ENCODE measurements around the gene ATP5PD.

Gene ATP5PD

DNA sequence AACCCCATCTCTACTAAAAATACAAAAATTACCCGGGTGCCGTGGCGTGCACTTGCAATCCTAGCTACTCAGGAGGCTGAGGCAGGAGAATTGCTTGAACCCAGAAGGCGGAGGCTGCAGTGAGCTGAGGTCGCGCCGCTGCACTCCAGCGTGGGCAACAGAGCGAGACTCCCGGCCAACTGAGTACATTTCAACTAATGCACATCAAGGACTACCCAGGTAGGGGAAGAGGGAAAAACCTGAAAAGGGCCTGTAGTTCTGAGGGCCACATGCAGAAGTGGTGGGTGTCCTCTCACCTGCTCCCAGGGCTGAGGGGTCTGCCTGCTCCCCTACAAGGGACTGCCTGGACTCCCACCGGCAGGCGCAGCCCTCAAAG, 40.4 kb upstream of the ATP5PD start:
- no peaks in the 10 kb centered on the region for H3K27me3 ChIP-seq (ENCODE audit: control insufficient read depth, insufficient read depth, low read length)
- WGBS (ENCODE audit: insufficient coverage, insufficient read length): no CpG with 5 or more reads among the region's 12 CpGs
- H3K27ac ChIP-seq (ENCODE audit: low read length): no peak overlapping the region
- H3K4me3 ChIP-seq (ENCODE audit: low read length): peak overlapping the region; percentile 81; the same call in 1 of the 2 replicates
- DNase-seq (ENCODE audit: low read depth, low spot score): no peak
- no peaks in the 10 kb centered on the region for H3K9me3 ChIP-seq (ENCODE audit: control insufficient read depth, insufficient read depth, low read length)
- no peaks in the 10 kb centered on the region for H3K36me3 ChIP-seq (ENCODE audit: control insufficient read depth, insufficient read depth, low read length)
- H3K4me1 ChIP-seq (ENCODE audit: control insufficient read depth, insufficient read depth, low read length): peaks cover 7% of the 10 kb centered on the region

- Histone ChIP-seq H3K27me3 (ENCODE audit: control insufficient read depth, insufficient read depth, low read length) (no peaks in the 10 kb centered on the region), H3K4me3 (ENCODE audit: low read length) (no peak overlapping the region), H3K27ac (ENCODE audit: low read length) (no peak overlapping the region), H3K36me3 (ENCODE audit: control insufficient read depth, insufficient read depth, low read length) (no peaks in the 10 kb centered on the region), H3K4me1 (ENCODE audit: control insufficient read depth, insufficient read depth, low read length) (peaks cover 7% of the 10 kb centered on the region), H3K9me3 (ENCODE audit: control insufficient read depth, insufficient read depth, low read length) (no peaks in the 10 kb centered on the region)
- no peak for DNase-seq (ENCODE audit: low read depth, low spot score)
- WGBS (ENCODE audit: insufficient coverage, insufficient read length): no CpG with 5 or more reads among the region's 15 CpGs
Measured at GRCh38 chr17:75086496-75087181, 39.9 kb upstream of the ATP5PD start.

DNA sequence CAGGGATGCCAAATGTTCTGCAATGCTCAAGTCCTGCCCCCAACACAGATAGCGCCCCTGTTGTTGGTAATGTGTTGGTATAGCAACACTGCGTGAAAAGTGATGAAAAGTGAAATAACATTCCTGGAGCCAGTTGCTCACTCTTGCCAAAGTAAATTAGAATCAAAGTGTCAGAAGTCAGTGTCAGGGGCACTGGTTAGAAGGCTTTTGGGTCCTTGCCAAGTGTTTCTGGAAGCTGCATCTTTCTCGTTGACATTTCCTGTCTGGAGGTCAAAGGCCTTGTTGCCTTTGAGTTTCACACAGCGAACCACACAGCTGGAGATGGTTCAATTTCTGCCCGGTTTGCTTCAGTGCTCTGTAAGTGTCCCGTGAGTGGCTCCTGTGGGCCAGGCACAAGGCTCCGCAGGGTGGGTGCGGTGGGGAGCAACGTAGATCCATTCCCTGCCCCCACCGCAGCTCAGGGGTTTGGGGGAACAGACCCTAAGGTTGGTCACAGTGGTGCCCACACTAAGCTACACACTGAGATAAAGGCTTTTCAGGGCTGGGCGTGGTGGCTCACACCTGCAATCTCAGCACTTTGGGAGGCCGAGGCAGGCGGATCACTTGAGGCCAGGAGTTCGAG, 37.4 kb upstream of the ATP5PD start:
- no peaks in the 10 kb centered on the region for H3K27me3 ChIP-seq (ENCODE audit: control insufficient read depth, insufficient read depth, low read length)
- WGBS (ENCODE audit: insufficient coverage, insufficient read length): no CpG with 5 or more reads among the region's 14 CpGs
- peaks cover 6% of the 10 kb centered on the region for H3K4me1 ChIP-seq (ENCODE audit: control insufficient read depth, insufficient read depth, low read length)
- no peak overlapping the region for H3K4me3 ChIP-seq (ENCODE audit: low read length)
- no peak for DNase-seq (ENCODE audit: low read depth, low spot score)
- no peaks in the 10 kb centered on the region for H3K9me3 ChIP-seq (ENCODE audit: control insufficient read depth, insufficient read depth, low read length)
- no peak overlapping the region for H3K27ac ChIP-seq (ENCODE audit: low read length)
- H3K36me3 ChIP-seq (ENCODE audit: control insufficient read depth, insufficient read depth, low read length): no peaks in the 10 kb centered on the region

DNA sequence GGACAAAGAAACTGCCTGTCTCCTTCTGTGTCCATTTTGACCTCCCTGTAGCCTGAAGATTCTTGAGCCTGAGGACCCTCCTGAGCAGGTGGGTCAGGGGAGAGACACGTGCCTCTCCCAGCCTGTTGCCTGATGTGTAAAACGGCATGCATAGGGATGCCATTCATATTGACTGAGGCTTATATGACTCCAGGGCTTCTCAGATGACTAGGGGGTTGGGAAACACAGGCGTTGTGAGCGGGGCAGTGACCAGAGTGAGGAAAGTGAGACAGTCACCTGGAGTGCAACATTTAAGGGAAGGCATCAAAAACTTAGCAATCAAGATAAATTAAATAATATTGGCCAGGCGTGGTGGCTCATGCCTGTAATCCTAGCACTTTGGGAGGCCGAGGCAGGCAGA, 35.9 kb upstream of the ATP5PD start:
- Histone ChIP-seq H3K27ac (ENCODE audit: low read length) (no peak overlapping the region), H3K4me3 (ENCODE audit: low read length) (no peak overlapping the region), H3K36me3 (ENCODE audit: control insufficient read depth, insufficient read depth, low read length) (no peaks in the 10 kb centered on the region), H3K9me3 (ENCODE audit: control insufficient read depth, insufficient read depth, low read length) (no peaks in the 10 kb centered on the region), H3K27me3 (ENCODE audit: control insufficient read depth, insufficient read depth, low read length) (no peaks in the 10 kb centered on the region), H3K4me1 (ENCODE audit: control insufficient read depth, insufficient read depth, low read length) (peaks cover 5% of the 10 kb centered on the region; the same call in 1 of the 2 replicates)
- DNase-seq (ENCODE audit: low read depth, low spot score): no peak
- no CpG with 5 or more reads among the region's 6 CpGs for WGBS (ENCODE audit: insufficient coverage, insufficient read length)

GRCh38 chr17:75081611-75082540, 35.1 kb upstream of the ATP5PD start:
- Histone ChIP-seq H3K4me3 (ENCODE audit: low read length) (no peak overlapping the region), H3K4me1 (ENCODE audit: control insufficient read depth, insufficient read depth, low read length) (peaks cover 7% of the 10 kb centered on the region; the same call in 1 of the 2 replicates), H3K9me3 (ENCODE audit: control insufficient read depth, insufficient read depth, low read length) (no peaks in the 10 kb centered on the region), H3K27ac (ENCODE audit: low read length) (no peak overlapping the region), H3K36me3 (ENCODE audit: control insufficient read depth, insufficient read depth, low read length) (no peaks in the 10 kb centered on the region), H3K27me3 (ENCODE audit: control insufficient read depth, insufficient read depth, low read length) (no peaks in the 10 kb centered on the region)
- no CpG with 5 or more reads among the region's 13 CpGs for WGBS (ENCODE audit: insufficient coverage, insufficient read length)
- DNase-seq (ENCODE audit: low read depth, low spot score): no peak

DNA sequence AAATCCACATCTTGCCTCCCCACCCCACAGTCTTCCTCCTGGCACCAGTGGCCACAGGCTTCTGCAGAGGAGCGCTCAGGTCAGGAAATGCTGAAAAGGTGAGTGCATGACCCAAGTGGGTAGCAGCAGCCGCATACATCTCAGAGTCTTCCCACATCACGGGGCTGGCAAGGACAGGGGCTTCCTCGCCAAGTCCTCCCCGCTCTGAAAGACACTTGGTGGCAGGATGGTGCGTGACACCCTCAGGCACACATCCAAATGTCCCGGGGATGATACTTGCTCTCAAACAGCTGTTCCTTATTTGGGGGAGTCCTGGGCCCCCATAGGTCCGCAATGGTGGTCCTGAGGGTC, 32.2 kb upstream of the ATP5PD start:
- WGBS (ENCODE audit: insufficient coverage, insufficient read length): no CpG with 5 or more reads among the region's 8 CpGs
- H3K4me3 ChIP-seq (ENCODE audit: low read length): no peak overlapping the region
- no peaks in the 10 kb centered on the region for H3K27me3 ChIP-seq (ENCODE audit: control insufficient read depth, insufficient read depth, low read length)
- no peak for DNase-seq (ENCODE audit: low read depth, low spot score)
- H3K27ac ChIP-seq (ENCODE audit: low read length): no peak overlapping the region
- no peaks in the 10 kb centered on the region for H3K36me3 ChIP-seq (ENCODE audit: control insufficient read depth, insufficient read depth, low read length)
- H3K4me1 ChIP-seq (ENCODE audit: control insufficient read depth, insufficient read depth, low read length): peaks cover 7% of the 10 kb centered on the region; the same call in 1 of the 2 replicates
- no peaks in the 10 kb centered on the region for H3K9me3 ChIP-seq (ENCODE audit: control insufficient read depth, insufficient read depth, low read length)

GRCh38 chr17:75078284-75079022, 31.7 kb upstream of the ATP5PD start:
- Histone ChIP-seq H3K4me3 (ENCODE audit: low read length) (no peak overlapping the region), H3K4me1 (ENCODE audit: control insufficient read depth, insufficient read depth, low read length) (peaks cover 6% of the 10 kb centered on the region; the same call in 1 of the 2 replicates), H3K27me3 (ENCODE audit: control insufficient read depth, insufficient read depth, low read length) (no peaks in the 10 kb centered on the region), H3K9me3 (ENCODE audit: control insufficient read depth, insufficient read depth, low read length) (no peaks in the 10 kb centered on the region), H3K36me3 (ENCODE audit: control insufficient read depth, insufficient read depth, low read length) (no peaks in the 10 kb centered on the region), H3K27ac (ENCODE audit: low read length) (no peak overlapping the region)
- DNase-seq (ENCODE audit: low read depth, low spot score): no peak
- WGBS (ENCODE audit: insufficient coverage, insufficient read length): no CpG with 5 or more reads among the region's 17 CpGs

DNA sequence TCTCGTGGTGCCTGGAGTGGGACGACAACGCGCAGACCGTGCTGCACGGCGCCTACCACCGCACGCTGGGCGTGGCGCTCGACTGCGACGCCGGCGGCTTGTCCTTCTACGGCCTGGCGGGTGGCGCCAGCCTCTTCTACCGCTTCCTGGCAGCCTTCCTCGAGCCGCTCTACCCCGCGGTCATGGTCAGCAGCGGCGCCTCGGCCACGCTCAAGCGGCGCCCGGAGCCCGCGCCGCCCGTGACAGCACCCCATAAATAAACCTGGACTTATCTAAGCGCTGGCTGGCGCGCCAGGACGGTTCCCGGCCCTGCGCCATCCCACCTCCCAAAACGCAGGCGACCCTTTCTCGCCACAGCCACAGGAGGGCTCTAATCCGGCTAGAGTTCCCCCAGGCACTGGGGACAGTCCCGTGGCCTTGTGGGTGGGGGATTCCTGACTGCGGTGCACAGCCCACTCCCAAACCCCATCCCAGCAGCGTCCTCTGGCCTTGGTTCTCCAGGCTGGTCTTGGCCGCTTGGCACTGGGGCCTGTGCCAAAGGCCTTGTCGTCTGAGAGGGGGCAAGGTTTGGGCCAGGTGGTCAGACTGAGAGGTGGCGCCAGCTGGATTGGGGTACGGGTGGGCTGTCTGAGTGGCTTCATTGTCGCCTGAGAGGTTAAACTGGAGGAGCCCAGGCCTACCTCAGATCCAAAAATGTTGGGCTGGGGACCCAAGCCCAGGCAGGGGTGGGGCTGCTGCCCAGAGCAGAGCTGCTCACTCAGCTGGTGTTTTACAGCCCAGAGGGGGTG, 30.9 kb upstream of the ATP5PD start:
- DNase-seq (ENCODE audit: low read depth, low spot score): no peak
- WGBS (ENCODE audit: insufficient coverage, insufficient read length): no CpG with 5 or more reads among the region's 53 CpGs

GRCh38 chr17:75077072-75077495, 30.3 kb upstream of the ATP5PD start:
- no CpG with 5 or more reads among the region's 30 CpGs for WGBS (ENCODE audit: insufficient coverage, insufficient read length)
- no peak overlapping the region for H3K4me3 ChIP-seq (ENCODE audit: low read length)

More for the DNA sequence above, 30.9 kb upstream of the ATP5PD start:
- Histone ChIP-seq H3K27ac (ENCODE audit: low read length) (no peak overlapping the region), H3K36me3 (ENCODE audit: control insufficient read depth, insufficient read depth, low read length) (no peaks in the 10 kb centered on the region), H3K9me3 (ENCODE audit: control insufficient read depth, insufficient read depth, low read length) (no peaks in the 10 kb centered on the region), H3K4me1 (ENCODE audit: control insufficient read depth, insufficient read depth, low read length) (peaks cover 6% of the 10 kb centered on the region; the same call in 1 of the 2 replicates), H3K27me3 (ENCODE audit: control insufficient read depth, insufficient read depth, low read length) (no peaks in the 10 kb centered on the region), H3K4me3 (ENCODE audit: low read length) (no peak overlapping the region)

More at GRCh38 chr17:75077072-75077495, 30.3 kb upstream of the ATP5PD start:
- no peaks in the 10 kb centered on the region for H3K36me3 ChIP-seq (ENCODE audit: control insufficient read depth, insufficient read depth, low read length)
- DNase-seq (ENCODE audit: low read depth, low spot score): no peak
- H3K4me1 ChIP-seq (ENCODE audit: control insufficient read depth, insufficient read depth, low read length): peaks cover 3% of the 10 kb centered on the region; the same call in 1 of the 2 replicates
- H3K27ac ChIP-seq (ENCODE audit: low read length): no peak overlapping the region
- no peaks in the 10 kb centered on the region for H3K9me3 ChIP-seq (ENCODE audit: control insufficient read depth, insufficient read depth, low read length)
- H3K27me3 ChIP-seq (ENCODE audit: control insufficient read depth, insufficient read depth, low read length): no peaks in the 10 kb centered on the region

All from iPS DF 6.9 (cell line).